NCI-H187 (cell line): Measurements from ENCODE around the gene RNF150.

Experiments used
- DNase-seq, 2 experiments: peaks; one replicate each; lab custom pipeline; 2025; lab: John Stamatoyannopoulos, UW

Gene RNF150

DNA sequence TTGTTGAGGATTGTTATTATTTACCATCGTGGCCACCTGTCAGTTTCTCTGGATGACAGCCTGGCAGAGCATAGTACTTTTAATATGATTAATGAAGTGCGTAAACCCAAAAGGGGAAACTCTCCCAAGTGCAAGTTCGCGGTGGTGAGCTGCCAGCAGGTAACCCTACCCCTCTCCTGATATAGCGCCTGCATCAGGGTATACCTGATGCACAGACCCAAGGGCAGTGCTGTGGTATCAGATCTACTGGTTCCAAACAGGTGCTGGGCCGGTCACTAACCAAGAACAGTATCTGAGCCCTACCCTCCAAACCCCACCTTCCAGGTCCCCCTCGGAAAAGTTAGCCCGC, 1.6 kb downstream of the RNF150 start:
- no peak for DNase-seq

GRCh38 chr4:141130947-141131605, 2.2 kb downstream of the RNF150 start:
- no peak for DNase-seq

DNA sequence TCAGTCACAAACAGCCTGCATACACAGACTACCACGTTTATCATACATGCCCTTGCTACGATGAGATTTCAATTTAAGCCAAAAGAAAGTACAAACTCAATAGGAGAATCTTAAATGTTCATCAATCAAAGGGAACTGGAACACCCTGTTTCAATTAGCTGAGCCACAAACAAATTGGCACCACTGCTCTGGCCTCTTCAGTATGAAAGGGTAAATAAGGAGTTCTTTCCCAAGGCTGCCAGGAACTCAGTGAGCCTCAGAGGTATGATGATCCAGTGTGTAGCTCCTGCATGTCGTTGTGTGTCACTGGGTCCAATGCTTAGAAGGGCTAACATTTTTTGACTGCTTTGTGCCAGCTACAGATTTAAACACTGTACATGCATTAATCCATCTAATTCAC, 5.4 kb downstream of the RNF150 start:
- no peak for DNase-seq

GRCh38 chr4:141126769-141127168, 6.5 kb downstream of the RNF150 start:
- no peak for DNase-seq

DNA sequence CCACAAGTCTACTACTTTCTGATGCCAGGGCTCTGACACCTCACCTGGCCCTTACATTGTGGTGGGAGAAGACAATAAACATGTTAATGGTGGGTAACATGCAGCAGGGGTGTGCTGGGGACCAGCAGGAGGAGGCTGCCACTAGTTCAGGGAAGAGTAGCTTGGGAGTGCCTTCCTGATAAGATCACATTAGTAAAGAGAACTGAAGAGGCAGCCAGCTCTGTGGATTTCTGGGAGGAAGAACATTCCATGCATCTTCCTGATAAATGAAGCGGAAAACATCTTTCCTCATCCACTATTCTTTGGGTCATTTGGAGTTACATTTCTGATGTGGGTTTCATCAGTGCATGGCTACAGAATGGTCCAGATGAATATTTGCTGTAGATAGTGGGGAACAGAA, 9.0 kb downstream of the RNF150 start:
- DNase-seq: no peak

- DNase-seq: no peak
Observed at GRCh38 chr4:141121768-141122454, 11.4 kb downstream of the RNF150 start.

GRCh38 chr4:141121101-141121500, 12.2 kb downstream of the RNF150 start:
- no peak for DNase-seq

DNA sequence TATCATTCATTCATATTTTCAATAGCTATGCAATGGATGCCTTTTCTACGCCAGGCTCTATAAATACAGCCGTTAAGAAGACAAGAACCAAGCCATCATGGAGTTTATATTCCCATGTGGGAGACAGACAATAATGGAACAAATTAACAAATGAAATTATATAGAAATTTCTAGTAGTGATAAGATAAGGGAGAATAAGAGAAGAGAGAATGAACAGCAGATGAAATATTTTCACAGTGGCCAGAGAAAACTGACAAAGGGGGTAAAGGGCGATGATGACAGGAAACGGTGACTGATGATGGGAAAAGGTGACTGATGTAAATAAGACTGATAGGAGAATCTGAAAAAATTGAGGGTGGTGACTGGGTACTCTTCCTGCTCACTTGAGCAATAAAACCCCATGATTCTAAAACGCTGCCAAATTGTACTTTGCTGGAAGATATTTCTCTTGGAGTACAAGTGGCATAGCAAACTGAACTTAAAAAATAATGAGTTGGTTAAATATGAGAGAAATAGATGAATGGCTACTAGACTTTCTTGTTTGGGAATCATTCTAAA, 13.2 kb downstream of the RNF150 start:
- no peak for DNase-seq

DNA sequence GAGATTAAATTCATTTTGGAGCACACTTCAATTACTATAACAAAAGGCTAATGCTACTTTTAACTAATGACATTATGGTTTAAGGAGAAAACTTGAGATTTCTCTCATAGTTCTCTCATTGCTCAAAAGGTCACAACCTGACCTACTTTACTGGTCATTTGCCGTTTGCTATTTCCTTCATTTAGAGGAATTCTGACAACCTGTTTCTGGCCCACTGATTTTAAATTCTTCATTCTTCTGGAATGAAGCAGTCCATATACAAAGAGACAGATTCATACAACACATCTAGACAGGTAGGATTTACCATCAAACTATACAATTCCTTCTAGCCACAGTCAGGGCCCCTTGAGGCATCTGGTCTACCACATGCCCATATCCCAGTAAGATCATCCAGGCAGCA, 14.2 kb downstream of the RNF150 start:
- no peak for DNase-seq

- DNase-seq: no peak
Observed at GRCh38 chr4:141118381-141118780, 14.9 kb downstream of the RNF150 start.

- no peak for DNase-seq
Observed at GRCh38 chr4:141117935-141118334, 15.3 kb downstream of the RNF150 start.

GRCh38 chr4:141109983-141110382, 23.3 kb downstream of the RNF150 start:
- DNase-seq: no peak

GRCh38 chr4:141107927-141108326, 25.3 kb downstream of the RNF150 start:
- no peak for DNase-seq

- DNase-seq: no peak
Observed at GRCh38 chr4:141102367-141102766, 30.9 kb downstream of the RNF150 start.

- DNase-seq: no peak
Observed at GRCh38 chr4:141101511-141101910, 31.8 kb downstream of the RNF150 start.

DNA sequence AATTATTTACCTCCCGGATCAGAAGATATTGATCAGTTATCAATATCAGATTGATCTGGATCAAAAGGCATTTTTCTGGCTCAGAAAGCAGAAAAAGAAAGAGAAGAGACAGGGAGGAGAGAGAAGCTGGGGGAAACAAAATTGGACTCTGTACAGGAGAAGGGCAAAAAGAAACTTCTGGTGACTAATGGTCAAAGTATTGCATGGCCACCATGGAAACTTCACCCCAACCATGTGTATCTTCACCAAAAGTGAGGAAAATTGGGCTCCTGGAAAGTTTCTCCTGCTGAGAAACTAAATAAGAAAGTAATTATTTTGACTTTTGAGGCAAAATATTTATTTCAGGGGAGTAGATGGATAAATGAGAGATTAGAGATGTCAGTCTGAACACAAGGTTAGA, 33.9 kb downstream of the RNF150 start:
- DNase-seq: no peak

GRCh38 chr4:141098163-141098562, 35.1 kb downstream of the RNF150 start:
- no peak for DNase-seq

DNA sequence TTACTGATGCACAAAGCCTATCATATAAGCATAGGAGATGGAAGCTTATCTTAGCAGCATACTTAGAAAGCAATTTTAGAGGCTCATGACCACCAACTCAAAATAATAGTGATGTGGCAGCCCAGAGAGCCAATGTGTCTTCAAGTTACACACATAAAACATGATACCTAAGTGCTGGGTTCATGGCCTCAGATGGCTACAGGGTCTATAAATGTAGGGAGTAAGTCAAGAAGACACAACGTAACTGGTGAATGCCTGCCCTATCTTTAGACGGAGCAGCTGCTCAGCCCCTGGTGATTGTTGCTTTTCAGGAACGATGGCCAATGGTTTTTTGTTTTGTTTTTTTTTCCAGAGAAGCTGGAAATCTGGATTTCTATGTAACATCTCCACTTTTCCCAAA, 42.8 kb downstream of the RNF150 start:
- no peak for DNase-seq

GRCh38 chr4:141081921-141082395, 51.3 kb downstream of the RNF150 start:
- no peak for DNase-seq

- no peak for DNase-seq
Observed at GRCh38 chr4:141080668-141081067, 52.6 kb downstream of the RNF150 start.

DNA sequence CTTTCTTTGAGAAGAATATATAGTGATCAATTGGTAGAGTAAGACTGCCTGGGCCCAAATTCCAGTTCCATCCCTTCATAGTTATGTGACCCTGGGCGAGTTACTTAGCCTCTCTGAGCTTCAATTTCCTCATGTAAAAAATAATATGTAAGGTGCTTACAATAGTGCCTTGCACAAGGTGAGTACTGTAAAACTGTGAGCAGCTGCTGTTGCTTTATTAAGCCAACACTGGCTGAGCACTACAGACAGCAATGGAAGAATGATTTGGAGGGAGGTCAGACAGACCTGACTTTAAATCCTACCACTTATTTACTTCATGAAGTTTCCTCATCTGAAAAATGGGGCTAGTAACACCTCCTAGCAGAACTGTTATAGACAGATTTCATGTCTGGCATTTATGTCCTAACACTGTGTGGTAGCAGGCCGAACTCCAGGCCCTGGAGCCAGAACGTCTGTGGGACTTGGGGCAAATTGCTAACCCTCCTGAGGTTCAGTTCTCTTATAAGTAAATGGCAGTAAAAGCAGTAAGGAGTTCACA, 53.8 kb downstream of the RNF150 start:
- DNase-seq: no peak

DNA sequence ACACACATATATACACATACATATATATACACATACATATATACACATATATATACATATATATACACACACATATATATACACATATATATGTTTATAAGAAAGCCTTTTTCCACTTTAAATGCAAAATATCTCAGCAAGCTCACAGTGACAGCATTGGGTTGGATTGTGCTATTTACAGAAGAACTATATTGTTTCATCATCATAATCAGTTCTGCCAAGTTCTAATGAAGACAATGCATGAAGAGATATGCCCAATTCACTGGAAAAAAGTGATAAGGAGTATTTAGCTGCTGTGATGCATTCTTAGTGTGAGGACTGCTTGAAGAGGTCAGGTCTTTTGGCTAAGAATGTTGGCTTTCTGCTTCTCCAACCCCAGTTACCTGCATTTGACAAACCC, 54.4 kb downstream of the RNF150 start:
- DNase-seq: no peak

DNA sequence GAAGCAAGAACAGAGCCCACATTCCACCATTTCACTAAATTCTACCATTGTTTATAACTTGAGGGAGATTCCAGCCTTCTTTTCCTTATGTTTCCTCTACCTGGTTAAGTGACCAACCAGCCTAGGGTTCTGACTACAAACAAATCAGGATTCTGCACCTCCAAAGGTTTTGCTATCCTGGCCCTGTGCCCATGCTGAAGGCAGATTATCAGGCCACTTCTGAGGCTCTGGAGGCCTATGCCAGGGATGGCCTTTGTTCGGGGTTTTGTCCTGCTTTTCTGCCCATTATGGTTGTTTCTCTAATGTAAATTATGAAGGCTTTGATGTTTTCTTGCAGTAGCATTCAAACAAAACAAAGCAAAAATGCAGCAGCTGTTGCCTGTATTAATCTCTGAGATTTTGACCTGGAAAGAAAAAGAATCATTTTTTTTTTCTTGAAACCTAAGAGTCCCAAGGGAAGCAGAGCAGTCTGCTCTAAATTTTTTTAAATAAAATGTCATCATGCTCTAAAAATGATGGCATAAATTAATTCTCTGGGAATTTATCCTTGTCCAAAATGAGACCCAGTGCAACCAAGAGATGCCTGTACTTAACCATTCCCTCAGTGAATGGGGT, 55.6 kb downstream of the RNF150 start:
- DNase-seq: no peak
